ENCODE results near the gene ZNF385C. TPM values are rescaled to one million over a fixed set of nuclear protein-coding genes. Genes with fewer than 3 reads are reported as not detected.

Gene ZNF385C
- total and polyA plus RNA-seq, 2 experiments from 2014 or later: not detected

- TF ChIP-seq EZH2phosphoT487 (IDR thresholded peaks at IDR 0.05; ENCODE audit: insufficient read depth, low read depth) (no peak), EZH2 (IDR thresholded peaks at IDR 0.05; ENCODE audit: insufficient read depth, poor library complexity, severe bottlenecking) (no peak)
- H3F3A ChIP-seq (ENCODE audit: insufficient read depth): peaks cover 10% of the 10 kb centered on the region
- no peak for DNase-seq
- H3K9me2 ChIP-seq (ENCODE audit: insufficient read depth): no peaks in the 10 kb centered on the region
- no peak overlapping the region for H3K27ac ChIP-seq
- 75 to 80% methylated on average over 4 of the region's 4 CpGs for WGBS, 2 experiments (ENCODE audit: low coverage in 1 of 2, low lambda C conversion rate in 2 of 2, missing lambda C conversion rate in 2 of 2)
- H3K4me3 ChIP-seq: no peak overlapping the region
- H4K20me1 ChIP-seq (ENCODE audit: insufficient read depth): no peaks in the 10 kb centered on the region
- no peaks in the 10 kb centered on the region for H3K9me3 ChIP-seq (ENCODE audit: low read depth)
- H3K9ac ChIP-seq: no peak overlapping the region
- in situ Hi-C loops (cut with MboI): no loop called here
- H3K79me2 ChIP-seq (ENCODE audit: insufficient read depth): peaks cover 62% of the 10 kb centered on the region
- no peak overlapping the region for H3K4me2 ChIP-seq (ENCODE audit: unreplicated experiment)
- no peaks in the 10 kb centered on the region for H3K36me3 ChIP-seq (ENCODE audit: low read depth)
- H3K27me3 ChIP-seq (replicated peaks; ENCODE audit: insufficient read depth): no peaks in the 10 kb centered on the region
- H3K4me1 ChIP-seq (ENCODE audit: insufficient read depth): peaks cover 20% of the 10 kb centered on the region
- H2AFZ ChIP-seq: no peak overlapping the region
Observed at GRCh38 chr17:42018988-42019387, 79.3 kb downstream of the ZNF385C start.

GRCh38 chr17:42018339-42018738 is 79.9 kb downstream of the ZNF385C start:
- Histone ChIP-seq H3F3A (ENCODE audit: insufficient read depth) (peaks cover 6% of the 10 kb centered on the region; the same call in 1 of the 2 replicates), H3K27me3 (replicated peaks; ENCODE audit: insufficient read depth) (no peaks in the 10 kb centered on the region), H3K4me3 (peak overlapping the region; percentile 95), H4K20me1 (ENCODE audit: insufficient read depth) (no peaks in the 10 kb centered on the region), H3K4me2 (ENCODE audit: unreplicated experiment) (peak overlapping the region; percentile 90), H3K4me1 (ENCODE audit: insufficient read depth) (peaks cover 22% of the 10 kb centered on the region), H3K36me3 (ENCODE audit: low read depth) (no peaks in the 10 kb centered on the region), H3K9me2 (ENCODE audit: insufficient read depth) (no peaks in the 10 kb centered on the region), H3K9me3 (ENCODE audit: low read depth) (no peaks in the 10 kb centered on the region), H2AFZ (peak overlapping the region; percentile 77), H3K27ac (peak overlapping the region; percentile 84), H3K9ac (peak overlapping the region; percentile 98), H3K79me2 (ENCODE audit: insufficient read depth) (peaks cover 69% of the 10 kb centered on the region)
- in situ Hi-C loops (cut with MboI): no loop called here
- 89 to 91% methylated on average over 3 of the region's 3 CpGs for WGBS, 2 experiments (ENCODE audit: low coverage in 1 of 2, low lambda C conversion rate in 2 of 2, missing lambda C conversion rate in 2 of 2)
- DNase-seq: no peak
- TF ChIP-seq EZH2 (IDR thresholded peaks at IDR 0.05; ENCODE audit: insufficient read depth, poor library complexity, severe bottlenecking): no peak
- no peak for TF ChIP-seq EZH2phosphoT487 (IDR thresholded peaks at IDR 0.05; ENCODE audit: insufficient read depth, low read depth)

GRCh38 chr17:42017866-42018200 is 80.4 kb downstream of the ZNF385C start:
- H3K4me3 ChIP-seq: peak overlapping the region; percentile 95
- peak overlapping the region; percentile 77 for H2AFZ ChIP-seq
- no peaks in the 10 kb centered on the region for H3K9me2 ChIP-seq (ENCODE audit: insufficient read depth)
- peak overlapping the region; percentile 98 for H3K9ac ChIP-seq
- in situ Hi-C loops (cut with MboI): no loop called here
- H3K4me1 ChIP-seq (ENCODE audit: insufficient read depth): peaks cover 27% of the 10 kb centered on the region
- H4K20me1 ChIP-seq (ENCODE audit: insufficient read depth): no peaks in the 10 kb centered on the region
- peaks cover 74% of the 10 kb centered on the region for H3K79me2 ChIP-seq (ENCODE audit: insufficient read depth)
- no peaks in the 10 kb centered on the region for H3K9me3 ChIP-seq (ENCODE audit: low read depth)
- peak; percentile 74 for DNase-seq
- H3K36me3 ChIP-seq (ENCODE audit: low read depth): no peaks in the 10 kb centered on the region
- H3F3A ChIP-seq (ENCODE audit: insufficient read depth): peaks cover under 1% of the 10 kb centered on the region; the same call in 1 of the 2 replicates
- H3K4me2 ChIP-seq (ENCODE audit: unreplicated experiment): peak overlapping the region; percentile 90
- 12% methylated on average over 11 of the region's 11 CpGs for WGBS, 2 experiments (ENCODE audit: low coverage in 1 of 2, low lambda C conversion rate in 2 of 2, missing lambda C conversion rate in 2 of 2)
- peak overlapping the region; percentile 84 for H3K27ac ChIP-seq
- no peaks in the 10 kb centered on the region for H3K27me3 ChIP-seq (replicated peaks; ENCODE audit: insufficient read depth)
- no peak for TF ChIP-seq EZH2phosphoT487 (IDR thresholded peaks at IDR 0.05; ENCODE audit: insufficient read depth, low read depth)
- TF ChIP-seq EZH2 (IDR thresholded peaks at IDR 0.05; ENCODE audit: insufficient read depth, poor library complexity, severe bottlenecking): no peak

- Histone ChIP-seq H2AFZ (peak within 1 kb of the TSS; percentile 77), H3K79me2 (ENCODE audit: insufficient read depth) (peaks cover 80% of the 10 kb centered on the region), H4K20me1 (ENCODE audit: insufficient read depth) (no peaks in the 10 kb centered on the region), H3K9me3 (ENCODE audit: low read depth) (no peaks in the 10 kb centered on the region), H3K36me3 (ENCODE audit: low read depth) (no peaks in the 10 kb centered on the region), H3K27ac (peak within 1 kb of the TSS; percentile 84), H3K4me2 (ENCODE audit: unreplicated experiment) (peak within 1 kb of the TSS; percentile 90), H3K9ac (peak within 1 kb of the TSS; percentile 98), H3K9me2 (ENCODE audit: insufficient read depth) (no peaks in the 10 kb centered on the region), H3F3A (ENCODE audit: insufficient read depth) (peaks cover 6% of the 10 kb centered on the region; the same call in 1 of the 2 replicates), H3K4me3 (peak within 1 kb of the TSS; percentile 95), H3K4me1 (ENCODE audit: insufficient read depth) (peaks cover 31% of the 10 kb centered on the region), H3K27me3 (replicated peaks; ENCODE audit: insufficient read depth) (no peaks in the 10 kb centered on the region)
- in situ Hi-C loops (cut with MboI): no loop called here
- 0 to 1% methylated on average over 54 to 68 of the region's 70 CpGs for WGBS, 2 experiments (ENCODE audit: low coverage in 1 of 2, low lambda C conversion rate in 2 of 2, missing lambda C conversion rate in 2 of 2)
- peak; percentile 97 for DNase-seq
- no peak for TF ChIP-seq EZH2 (IDR thresholded peaks at IDR 0.05; ENCODE audit: insufficient read depth, poor library complexity, severe bottlenecking)
- TF ChIP-seq EZH2phosphoT487 (IDR thresholded peaks at IDR 0.05; ENCODE audit: insufficient read depth, low read depth): no peak
Observed at GRCh38 chr17:42016941-42017865, 81.1 kb downstream of the ZNF385C start, which contains the start of gene DNAJC7. TSS of gene DNAJC7 (minus strand) at chr17:42017439. CDS start at chr17:42017416, 23 bp downstream.
